HG03066 (cell line): ENCODE data around the gene CCL4.
"Not testable (repeated sequence)": the region's sequence is repeated elsewhere in the genome, so short reads cannot be mapped to it uniquely, and the experiment has no call there.

ENCODE experiments used
- ATAC-seq: cut with Tn5 transposase; IDR thresholded peaks from one replicate; pipeline ENCODE4 v1.9.1; 2021; ENCODE audit warnings: low read depth; ENCODE audit not compliant: unreplicated experiment

The CCL4 gene

DNA sequence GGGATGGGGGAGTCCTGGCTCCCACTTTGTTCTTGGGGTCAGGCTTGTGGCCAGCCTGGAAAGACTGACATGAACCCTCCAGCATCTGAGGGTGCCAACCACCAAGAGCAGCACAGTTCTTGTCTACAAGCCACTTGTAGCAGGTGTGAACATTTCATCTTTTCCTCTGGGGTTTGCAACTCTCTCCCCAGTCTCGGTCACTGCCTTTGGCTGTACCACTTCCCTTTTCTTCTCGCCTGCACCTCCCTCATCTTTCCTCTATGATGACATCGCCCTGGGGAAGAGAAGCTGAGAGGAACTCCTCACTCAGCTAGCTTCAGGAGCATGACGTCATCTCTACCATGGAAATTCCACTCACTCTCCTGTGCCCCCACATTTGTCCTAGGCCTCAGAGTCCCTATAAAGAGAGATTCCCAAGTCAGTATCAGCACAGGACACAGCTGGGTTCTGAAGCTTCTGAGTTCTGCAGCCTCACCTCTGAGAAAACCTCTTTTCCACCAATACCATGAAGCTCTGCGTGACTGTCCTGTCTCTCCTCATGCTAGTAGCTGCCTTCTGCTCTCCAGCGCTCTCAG is at the start of gene CCL4:
CCL4 (plus strand) TSS at position 427 of the 575 bp plus-strand sequence; CDS start at position 506, 79 bp downstream.
- ATAC-seq, result peak; percentile 83

DNA sequence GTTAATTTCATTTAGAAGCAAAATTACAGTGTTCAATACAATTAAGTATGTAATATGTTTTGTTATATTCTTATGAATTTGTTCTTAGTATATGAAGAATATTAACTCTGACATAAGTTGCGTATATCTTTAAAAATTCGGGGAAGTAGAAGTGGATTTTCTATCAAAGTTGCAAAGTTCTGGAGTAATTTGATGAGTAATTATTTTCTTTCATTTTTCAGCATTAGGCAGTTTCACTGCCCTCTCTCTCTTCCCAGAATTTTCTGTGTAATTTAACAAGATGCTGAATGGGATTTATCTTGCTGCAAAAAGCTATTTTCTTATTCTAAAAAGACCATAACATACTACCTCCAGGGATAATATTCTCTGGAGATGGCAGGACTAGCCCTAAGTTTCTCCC is 48.5 kb upstream of the CCL4 start:
- no peak for ATAC-seq

DNA sequence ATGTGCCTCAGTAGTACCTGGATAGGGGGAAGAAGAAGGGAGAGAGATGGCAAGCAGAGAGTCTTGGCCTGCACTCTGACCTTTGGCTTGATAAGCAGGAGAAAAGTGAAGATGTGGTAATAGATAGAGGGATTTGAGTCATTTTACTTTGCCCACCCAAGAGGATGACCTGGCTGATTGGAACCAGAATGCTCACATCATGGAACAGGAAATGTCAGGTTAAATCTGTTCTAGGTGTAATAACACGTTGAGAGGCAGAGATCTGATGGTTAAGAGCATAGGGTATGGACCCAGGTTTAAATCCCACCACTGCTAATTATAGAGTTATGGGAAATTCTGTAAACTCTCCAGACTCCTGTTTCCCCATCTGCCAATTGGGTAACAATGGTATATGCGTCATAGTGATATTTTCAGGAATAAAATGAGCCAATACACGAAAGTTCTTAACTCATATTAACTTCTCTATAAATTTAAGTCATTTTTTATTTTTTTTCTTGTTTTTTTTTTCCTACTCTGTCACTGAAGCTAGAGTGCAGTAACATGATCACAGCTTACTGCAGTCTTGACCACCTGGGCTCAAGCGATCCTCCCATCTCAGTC is 47.6 kb upstream of the CCL4 start:
- no peak for ATAC-seq

DNA sequence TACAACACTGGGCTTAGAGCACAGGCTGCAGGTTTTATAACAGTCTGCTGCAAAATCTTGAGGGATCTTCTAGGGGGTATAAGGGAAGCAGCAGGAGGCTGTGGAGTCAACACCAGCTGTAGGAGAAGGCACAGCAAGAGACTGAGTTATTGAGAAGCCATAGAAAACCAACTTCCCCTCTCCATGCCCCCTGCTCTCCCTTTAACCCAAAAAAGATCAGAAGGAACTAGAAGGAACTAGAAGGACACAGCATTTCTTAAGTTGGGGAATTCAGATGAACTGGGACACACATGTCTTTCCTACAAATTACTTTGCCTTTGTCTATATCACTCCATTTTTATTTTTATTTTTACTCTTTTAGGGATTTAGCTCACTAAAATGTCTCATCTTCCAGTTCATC is 45.7 kb upstream of the CCL4 start:
- ATAC-seq, result no peak

DNA sequence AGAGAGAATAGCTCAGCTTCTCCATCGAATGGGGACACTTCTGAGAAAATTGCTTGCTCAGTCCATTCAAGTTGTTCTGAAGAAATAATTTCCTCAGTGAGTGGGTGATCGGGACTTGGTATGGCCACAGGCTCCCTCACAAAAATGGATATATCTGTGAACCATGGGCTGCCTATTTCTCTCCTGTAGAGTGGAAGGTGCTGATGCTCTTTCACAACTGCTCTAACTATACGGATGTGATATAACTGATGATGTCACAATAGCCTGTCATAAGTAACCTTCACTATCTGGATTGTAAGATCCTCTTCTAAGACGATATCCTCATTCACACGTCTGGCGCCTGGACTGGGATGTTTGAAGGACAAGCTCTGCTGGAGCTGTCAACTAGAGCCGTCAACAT is 44.2 kb upstream of the CCL4 start:
- no peak for ATAC-seq

DNA sequence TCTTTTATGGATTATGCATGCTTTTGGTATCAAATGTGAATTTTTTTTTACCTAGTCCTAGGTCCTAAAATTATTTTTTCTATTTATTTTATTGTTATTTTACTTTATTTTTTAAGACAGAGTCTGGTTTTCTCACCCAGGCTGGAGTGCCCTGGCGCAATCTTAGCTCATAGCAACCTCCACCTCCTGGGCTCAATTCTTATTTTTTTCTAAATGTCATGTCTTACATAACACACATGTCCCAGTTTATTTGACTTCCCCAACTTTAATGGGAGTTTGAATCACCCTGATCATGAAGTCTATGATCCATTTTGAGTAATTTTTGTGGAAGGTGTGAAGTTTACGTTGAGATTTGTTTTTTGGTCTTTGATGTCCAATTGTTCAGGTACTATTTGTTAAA is 42.8 kb upstream of the CCL4 start:
- ATAC-seq, result no peak

DNA sequence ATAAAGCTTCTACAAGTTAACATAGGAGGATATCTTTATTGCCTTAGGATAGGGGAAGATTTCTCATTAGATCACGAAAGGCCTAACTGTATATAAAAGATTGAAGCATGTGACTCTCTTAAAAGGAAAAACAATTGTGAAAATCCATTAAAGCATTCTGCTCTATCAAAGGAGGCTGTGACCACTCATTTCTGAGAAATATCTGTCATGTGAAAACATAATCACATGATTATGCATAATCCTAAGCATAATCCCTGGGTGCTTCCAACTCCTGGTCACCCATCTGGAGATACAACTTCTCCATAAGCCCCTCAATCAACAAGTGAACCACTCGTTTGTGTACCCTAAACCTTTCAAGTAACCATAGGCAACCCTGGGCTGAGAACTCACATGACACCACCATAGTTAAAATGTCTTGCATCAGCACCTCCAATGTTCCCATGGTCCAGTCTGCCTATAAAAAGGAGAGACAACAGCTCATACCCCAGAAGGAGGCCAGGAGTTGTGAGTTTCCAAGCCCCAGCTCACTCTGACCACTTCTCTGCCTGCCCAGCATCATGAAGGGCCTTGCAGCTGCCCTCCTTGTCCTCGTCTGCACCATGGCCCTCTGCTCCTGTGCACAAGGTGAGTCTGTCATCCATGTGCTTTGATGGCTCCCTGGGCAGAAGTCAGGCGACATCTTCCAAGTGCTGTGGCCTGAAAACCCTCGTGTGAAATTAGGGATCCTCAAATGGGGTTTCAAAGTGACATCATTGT is 39.7 kb upstream of the CCL4 start, which contains the start of gene CCL18:
CCL18 (plus strand) TSS at position 487 of the 756 bp plus-strand sequence; CDS start at position 558, 71 bp downstream.
- ATAC-seq, result no peak

DNA sequence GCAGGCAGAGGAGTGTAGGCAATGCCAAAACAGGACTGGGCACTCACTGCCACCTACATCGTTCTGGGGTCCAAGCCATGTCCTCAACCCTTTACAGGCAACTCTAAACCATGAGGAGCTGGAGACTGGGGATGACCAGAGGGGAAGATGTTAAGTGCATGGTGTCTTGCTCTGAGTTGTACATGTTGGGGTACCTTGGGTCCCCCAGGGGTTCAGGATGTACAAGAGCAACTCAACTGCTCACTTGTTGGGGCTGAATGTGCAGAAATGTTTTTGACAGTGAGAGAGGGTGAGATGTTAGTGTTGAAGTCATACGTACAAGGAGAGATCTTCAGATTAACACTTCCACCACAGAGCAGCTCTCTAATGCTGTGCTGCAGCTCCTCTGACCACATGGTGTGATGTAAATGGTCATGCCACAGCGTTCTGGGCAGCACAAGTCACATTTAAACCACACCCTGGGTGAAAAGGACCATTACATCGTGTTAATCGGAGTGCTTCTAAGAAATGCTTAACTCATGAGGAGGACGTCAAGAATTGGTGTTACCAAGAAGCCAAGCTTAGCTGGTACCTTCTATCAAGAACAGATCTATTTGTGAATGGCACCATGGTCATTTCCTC is 37.2 kb upstream of the CCL4 start:
- ATAC-seq, result no peak

DNA sequence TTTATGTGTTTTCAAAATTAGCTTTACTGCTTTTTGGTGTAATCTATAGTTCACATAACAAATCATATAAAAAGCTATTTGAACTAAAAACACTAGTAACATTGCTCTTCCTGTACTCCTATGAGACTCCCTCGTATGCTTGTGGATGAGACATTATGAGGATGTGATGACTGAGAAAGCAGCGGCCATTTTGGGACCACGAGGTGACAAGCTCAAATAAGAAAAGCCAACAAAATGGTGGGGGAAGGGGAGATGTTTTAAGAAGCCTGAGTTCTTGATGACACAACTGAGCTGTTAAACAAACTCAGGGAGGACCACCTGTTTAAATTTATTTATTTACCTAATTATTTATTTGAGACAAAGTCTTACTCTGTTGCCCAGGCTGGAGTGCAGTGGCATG is 35.1 kb upstream of the CCL4 start:
- no peak for ATAC-seq

DNA sequence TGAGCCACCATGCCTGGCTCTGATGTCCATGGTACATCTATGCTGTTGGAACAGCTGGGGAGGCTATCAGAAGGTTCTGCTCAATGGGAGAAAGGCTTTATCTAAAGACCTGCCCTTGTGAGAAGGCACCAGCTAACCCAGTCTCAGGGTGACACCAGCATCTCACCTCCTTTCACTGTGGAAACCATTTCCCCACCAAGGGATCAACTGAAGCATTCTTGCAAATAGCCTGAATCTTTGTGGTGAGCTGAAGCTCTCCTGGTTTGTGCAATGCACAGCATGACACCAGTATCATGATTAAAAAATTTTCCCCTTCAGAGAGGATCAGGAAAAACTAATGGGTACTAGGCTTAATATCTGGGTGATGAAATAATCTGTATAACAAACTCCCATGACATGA is 34.5 kb upstream of the CCL4 start:
- ATAC-seq, result no peak

DNA sequence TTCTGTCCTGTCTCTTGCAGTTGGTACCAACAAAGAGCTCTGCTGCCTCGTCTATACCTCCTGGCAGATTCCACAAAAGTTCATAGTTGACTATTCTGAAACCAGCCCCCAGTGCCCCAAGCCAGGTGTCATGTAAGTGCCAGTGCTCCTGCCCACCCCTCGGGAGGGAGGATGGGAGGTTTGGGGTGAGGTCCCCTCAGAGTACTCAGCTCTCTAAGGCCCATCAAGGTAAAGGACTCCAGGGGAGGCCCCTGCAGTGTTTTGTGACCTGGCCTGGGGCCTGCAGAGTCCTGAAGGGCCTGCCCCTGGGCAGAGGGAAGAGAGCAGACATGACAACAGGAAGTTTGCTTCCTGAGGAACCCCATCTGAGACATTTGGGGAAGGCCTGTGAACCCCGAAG is 33.2 kb upstream of the CCL4 start:
- no peak for ATAC-seq

DNA sequence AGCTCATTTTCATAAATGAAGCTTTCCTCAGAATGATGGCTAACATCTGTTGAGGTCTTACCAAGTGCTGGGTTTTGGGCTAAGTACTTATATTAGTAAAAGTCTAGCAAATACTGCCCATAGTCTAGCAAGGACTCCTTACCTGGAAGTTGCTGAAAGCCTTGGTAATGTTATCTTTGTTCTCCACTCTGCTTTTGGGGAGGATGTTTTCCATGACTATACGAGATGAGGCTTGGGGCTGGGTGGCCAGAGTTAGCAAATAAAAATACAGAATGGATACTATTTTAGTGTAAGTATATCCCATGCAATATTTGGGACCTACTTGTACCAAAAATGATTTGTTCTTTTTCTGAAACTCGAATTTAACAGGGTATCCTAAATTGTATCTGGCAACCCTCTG is 31.9 kb upstream of the CCL4 start:
- ATAC-seq, result no peak

DNA sequence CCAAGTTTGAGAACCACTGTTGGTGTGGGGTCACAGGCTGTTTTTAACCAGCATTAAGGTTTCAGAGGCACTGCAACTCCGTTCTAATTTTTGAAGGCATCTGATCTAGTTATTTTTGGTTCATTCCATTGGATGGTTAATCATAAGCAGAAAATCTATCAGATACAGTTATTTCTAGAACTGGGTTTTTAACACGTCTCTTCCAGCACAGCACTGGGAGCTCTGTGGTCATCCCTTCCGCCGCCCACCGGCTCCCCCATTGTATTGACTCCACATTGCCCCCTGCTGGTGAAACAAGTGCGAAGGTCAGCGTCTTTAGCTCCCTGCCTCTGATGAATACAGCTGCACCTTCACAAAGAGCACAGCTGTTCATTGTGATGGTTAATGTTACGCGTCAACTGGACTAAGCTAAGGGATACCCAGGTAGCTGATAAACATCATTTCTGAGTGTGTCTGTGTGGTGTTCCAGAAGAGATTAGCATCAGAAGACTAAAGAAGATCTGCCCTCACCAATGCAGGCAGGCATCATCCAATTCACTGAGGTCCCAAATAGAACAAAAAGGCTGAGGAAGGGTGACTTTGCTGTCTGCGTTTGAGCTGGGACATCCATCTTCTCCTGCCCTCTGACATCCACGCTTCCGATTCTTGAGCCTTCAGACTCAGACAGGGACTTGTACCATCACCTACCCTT is 31.1 kb upstream of the CCL4 start:
- ATAC-seq, result no peak

DNA sequence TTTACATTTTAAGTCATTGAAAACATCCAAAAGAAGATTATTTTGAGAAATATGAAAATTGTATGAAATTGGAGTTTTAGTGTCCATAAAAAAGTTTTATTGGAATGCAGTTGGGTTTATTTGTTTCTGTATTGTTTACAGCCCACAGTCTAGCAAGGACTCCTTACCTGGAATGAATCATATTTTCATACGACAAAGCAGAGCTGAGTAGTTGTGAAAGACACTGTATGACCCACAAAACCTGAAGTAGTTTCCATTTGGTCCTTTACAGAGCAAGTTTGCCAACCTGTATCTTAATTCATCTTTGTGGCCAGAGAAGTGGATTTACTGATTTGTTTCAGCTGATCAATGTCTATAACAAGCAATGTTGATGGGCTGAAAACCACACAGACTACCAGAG is 29.3 kb upstream of the CCL4 start:
- ATAC-seq, result no peak

DNA sequence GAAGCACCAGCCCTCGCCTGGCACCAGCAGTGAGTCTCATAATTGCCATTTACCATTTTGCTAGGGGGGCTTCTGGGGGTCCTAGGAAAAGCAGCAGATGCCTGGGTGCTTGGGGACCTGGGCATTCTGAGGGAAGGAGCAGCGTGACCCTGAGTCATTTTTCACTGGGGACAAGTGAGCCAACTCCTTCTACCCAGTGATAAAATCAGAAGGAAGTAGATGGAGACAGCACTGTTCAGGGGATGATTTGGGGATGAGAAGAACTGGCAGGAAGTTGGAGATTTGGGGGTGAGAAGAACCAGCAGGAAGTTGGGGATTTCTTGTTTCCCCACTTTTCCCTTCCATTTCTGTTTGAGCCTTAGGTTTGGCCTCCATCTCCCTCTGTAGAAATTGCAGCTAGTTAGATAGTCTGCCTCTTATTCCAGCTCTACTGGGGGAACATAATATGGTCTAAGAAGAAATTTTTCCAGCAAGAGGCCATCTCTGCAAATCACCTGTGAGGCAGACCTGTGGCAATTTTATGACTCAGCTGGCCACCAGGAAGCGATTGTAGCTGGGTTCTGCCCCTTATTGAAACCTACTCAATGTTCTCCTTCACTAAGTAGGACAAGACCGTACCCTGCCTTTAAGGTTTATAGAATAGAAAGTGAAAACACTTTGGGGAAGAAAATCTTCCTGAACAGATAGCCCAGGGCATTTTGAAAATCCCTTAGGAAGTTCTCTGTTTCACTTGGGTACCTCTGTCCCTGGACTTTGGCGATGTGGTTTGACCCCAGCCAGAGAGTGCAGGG is 21.8 kb upstream of the CCL4 start:
- ATAC-seq, result peak; percentile 46

DNA sequence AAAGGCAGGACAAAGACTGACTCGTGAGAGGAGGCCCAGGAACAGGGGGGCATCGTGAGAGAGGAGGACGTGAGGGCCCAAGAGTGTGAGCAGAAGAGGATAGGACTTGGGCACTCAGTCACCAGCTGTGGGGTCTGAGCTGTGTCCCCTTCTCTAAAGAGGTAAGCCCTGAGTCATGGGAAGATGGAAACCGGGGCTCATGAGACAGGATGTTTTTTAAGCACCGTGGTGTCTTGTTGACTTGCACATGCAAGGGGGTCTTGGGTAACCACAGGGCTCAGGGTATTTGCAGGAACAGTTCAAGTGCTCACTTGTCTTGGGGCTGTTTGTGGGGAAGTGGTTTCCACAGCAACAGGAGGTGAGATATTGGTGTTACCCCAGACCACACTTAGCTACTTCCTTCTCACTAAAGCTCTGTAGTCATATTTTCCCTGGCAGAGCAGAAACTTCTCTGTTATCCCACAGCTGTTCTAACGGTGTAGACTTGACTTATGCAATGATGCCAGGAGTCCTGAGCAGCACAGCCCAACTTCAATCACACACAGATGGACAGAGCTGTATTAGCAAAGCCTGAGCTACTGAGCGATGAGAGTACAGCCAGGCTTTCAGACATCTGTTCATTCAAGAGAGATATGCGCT is 21.0 kb upstream of the CCL4 start:
- ATAC-seq, result peak; percentile 65

DNA sequence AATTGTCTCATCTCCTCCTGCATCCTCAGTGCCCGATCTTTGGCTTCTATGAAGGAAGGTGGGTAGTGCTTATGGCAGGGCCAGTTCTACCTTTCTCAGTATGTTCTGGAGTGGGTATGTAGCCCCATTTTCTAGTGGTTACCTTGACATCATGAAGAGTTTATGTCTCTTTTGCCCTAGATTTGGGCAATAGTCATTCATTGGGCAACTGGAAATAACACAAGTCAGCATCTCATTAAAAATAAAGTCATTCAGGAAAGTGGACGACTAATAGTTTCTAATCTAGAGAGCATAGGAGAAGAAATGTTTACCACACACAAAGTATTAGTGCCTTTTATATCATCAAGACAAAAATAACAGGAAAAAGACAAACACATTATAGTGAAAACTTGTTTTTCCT is 19.9 kb upstream of the CCL4 start:
- ATAC-seq, result not testable (repeated sequence)

DNA sequence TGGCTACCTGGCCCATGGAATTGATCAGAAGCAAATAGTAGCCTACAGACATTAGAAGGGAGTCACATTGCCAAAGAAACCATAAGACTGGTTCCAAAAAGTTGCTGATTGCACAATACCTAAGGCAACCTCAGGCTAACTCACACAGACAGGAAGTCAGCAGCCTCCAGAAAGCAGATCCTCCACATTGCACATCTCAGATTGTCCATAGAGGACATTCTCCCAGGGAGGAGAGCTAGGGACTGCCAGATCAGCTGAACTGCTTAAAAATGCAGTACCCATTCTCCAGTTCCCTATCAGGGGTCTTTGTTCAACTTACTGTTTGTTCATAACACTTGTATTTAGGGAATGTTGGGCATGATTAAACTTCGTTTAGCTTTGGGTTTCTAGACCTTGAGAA is 17.9 kb upstream of the CCL4 start:
- ATAC-seq, result no peak

DNA sequence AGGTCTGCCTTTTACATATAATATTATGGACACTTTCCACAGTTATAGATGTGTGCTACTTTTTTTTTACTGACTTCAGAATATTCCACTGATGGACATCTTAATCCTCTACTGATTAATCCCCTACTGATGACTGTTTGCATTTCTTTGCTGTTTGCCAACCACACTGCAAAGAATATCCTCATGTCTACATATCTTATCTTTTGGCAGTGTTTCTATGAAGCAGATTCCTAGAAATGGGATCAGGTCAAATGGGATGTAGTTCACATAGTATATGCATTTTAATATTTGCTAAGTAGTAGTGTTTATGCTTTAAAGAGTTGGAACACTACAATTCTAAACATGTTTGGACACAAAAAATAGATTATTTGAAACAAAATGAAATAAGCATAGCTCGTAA is 16.8 kb upstream of the CCL4 start:
- ATAC-seq, result no peak

DNA sequence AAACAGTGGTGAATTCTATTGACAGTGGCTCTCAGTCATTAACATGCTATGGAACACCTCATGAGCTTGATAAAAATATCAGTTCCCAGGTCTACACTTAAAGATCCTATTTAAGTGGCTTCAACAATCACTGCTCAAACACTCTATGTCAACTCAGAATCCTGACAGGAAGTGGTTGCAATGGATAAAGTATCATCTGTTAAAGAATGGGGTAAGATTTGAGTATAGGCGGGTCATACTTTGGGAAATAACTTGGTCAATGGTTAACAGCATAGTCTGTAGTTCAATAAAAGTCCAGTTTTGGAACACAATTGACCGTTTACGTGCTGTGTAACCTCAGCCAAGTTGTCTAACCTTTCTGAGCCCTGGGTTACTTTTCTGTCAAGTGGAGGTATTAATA is 16.2 kb upstream of the CCL4 start:
- not testable (repeated sequence) for ATAC-seq
